Activated naive CD4-positive, alpha-beta T cell treated with Interleukin-2 at 50 U/mL for 16 hours (primary cell): ENCODE measurements around the gene SLC35B4.
"Not testable (repeated sequence)": the region's sequence is repeated elsewhere in the genome, so short reads cannot be mapped to it uniquely, and the experiment has no call there.

Source experiments
- DNase-seq: peaks from one replicate; pipeline ENCODE4 v3.0.0-alpha.2; 2020

Gene SLC35B4

DNA sequence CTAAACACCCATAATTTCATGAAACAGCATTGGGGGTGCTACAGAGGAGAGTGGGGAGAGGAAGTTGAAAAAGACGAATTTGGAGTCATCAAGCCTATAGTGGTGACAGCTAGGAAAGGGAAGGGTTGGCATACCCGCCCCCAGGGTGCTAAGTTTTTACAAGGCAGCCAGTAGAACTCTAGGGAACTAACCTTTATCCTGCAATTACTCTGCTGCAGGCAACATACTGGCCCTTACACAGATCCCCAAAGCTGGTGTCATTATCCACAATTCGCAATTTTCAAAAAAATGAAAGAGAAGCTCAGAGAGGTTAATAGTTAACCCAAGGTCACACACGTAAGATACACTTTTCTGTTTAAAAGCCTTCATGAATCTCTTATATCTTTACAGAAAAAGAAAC, 14.2 kb upstream of the SLC35B4 start:
- no peak for DNase-seq

DNA sequence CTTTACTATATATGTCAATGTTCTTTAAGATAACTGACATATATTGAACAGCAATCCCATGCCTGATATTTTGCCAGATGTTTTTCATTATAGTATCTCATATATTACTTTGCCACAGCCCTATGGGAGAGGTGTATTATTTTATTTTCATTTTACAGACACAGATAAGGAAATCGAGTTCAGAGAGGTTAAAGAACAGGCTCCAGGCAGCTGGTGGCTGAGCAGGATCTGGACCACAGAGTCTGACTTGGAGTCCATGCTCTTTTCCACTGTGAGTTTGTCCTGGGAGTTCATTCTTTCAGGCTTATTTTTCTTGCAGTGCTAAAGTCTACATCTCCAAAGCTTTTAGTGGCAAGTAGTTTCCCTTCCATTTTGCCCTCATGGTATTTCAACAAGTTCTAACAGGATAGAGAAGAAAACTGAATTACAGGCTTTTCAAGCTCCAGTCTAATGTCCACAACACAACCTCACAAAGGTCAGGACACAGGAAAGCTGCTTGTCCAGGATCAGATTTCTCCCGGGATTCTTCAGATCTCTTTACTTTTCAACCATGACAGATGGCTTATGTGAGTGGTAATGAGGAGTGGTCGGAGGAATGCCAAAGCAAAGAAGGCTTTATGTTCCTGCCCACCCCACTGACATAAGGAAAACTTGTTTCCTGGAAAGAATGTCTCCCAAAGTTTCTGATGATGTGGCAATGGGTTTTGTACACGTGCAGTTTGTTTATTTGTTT, 13.1 kb upstream of the SLC35B4 start:
- DNase-seq, result no peak

DNA sequence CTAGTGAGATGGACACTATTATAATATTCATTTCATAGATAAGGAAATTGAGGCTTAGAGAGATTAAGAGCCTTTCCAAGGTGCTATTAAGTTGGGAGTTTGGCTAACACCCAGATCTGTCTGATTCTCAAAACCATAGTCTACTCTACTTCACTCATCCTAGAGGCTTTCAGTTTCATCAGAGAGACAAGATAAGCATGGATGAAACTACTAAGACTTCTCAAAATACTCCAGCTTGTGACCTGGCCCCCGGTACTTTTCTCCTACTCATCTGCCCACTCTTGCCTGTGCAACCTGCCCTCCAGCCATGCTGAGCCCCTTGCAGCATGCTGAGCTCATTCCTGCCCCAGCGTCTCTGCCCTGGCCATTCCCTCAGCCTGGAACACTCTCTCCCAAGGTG, 12.2 kb upstream of the SLC35B4 start:
- DNase-seq, result no peak

DNA sequence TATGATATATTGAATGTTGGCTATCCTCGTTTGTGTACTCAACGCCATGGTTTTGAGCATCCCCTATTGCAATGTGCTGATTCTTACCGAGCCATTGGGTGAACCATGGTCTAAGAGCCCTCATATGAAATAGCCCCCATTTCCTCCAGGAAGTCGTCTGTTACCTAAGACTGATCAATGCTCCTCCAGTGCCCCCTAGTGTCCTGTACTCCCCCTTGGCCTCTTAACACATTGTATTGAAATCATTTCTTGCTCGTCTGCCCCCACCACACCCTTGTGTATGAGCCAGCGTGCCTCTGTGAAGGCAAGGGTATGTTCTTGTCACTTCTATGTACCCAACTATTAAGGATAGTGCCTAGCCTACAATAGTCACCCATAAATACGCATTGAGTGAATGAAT, 11.2 kb upstream of the SLC35B4 start:
- DNase-seq, result peak; percentile 39

DNA sequence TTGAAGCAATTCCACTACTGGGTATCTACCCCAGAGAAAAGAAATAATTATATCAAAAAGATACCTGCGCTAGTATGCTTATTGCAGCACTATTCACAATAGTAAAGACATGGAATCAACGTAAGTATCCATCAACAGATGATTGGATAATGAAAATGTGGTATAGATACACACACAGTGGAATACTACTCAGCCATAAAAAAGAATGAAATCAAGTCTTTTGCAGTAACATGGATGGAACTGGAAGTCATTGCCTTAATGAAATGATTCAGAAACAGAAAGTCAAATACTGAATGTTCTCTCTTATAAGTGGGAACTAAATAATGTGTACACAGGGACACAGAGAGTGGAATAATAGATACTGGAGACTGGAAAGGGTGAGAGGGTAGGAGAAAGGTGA, 7.4 kb upstream of the SLC35B4 start:
- DNase-seq, result no peak

DNA sequence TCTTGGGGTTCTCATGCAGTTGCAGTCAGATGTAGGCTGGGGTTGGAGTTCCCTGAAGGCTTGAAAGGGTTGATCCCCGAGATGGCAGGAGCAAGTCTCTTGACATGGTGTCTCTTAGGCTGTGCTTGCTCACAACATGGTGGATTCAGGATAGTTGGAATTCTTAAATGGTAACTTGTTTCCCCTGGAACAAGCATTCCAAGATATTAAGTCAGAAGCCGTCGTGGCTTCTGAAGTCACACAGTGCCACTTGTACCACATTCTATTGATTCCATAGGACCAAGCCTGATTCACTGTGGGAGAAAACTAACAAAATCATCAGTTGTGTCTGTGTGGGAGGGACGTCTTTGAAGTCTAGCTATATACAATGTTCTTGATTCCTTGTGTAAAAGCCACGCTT, 3.5 kb upstream of the SLC35B4 start:
- no peak for DNase-seq

DNA sequence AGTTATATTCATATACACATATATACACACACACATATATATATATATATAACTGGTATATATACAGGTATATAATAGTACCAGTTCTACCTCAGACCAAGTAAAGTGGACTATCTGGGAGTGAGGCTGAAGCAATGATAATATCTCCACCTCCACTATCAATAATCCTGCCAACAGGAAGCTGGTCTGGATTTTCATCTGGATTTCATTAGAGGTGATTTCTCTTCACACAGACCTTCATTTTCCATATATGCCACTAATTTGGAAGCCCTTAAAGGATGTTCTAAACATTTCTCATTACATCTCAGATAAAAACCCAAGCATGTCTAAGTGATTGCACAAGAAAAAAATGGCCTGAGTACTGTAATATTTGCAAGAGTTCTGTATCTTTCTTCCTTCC, 1.7 kb upstream of the SLC35B4 start:
- no peak for DNase-seq

DNA sequence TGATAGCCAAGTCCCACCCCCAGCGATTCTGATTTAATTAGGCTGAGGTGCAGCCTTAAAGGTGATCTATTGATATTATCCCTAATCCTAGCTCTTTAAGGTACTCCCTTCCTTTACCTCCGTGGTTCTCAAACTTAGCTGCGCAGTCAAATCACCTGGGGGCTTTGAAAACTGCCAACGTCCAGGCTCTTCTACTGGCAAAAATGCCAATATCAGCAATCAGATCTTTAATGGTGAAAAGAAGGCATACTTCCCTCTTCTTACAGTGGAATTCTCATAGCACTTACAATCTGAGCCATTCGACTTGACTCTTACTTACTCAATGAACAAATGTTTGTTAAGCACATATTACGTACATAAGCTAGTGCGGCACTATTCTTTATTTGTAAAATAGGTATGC, 704 bp upstream of the SLC35B4 start:
- no peak for DNase-seq

DNA sequence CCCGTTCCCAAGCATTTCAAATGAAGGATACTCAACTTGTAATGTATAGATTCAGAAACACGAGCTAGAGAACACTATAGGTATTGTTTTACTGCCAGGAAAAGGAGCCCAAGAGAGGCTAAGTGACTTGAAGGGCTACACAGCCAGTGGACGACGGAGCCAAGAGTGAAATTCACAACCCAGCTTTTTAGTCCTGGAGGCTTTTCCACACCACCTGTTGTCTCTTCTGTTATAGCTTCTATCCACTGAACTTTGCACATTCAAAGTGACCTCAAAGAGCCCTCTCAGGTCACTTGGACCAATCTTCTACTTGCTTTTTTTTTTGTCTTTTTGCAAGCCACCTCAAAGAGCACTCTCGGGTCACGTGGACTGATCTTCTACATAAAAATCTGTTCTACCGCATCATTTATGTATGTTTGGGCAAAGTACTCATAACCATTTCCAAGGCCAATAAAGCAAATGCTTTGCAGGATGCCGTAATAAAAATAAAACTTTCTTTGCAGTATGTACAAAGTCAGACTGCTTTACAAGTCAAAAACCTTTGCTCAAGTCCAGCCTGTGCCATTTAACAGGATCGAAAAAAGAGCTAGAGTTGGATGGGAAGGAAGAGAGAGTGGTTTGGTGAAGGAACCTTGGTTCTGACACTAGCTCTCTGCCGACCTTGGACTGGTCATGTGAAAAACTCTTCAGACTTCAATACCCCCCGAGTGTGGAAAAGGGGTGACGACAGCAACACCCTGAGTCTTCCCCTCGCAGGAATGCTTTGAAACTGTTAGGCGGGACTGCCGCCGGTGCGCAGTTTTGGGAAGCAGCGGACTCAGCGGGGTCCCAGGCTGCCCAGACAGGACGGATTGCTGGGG, 821 bp downstream of the SLC35B4 start:
- no peak for DNase-seq

DNA sequence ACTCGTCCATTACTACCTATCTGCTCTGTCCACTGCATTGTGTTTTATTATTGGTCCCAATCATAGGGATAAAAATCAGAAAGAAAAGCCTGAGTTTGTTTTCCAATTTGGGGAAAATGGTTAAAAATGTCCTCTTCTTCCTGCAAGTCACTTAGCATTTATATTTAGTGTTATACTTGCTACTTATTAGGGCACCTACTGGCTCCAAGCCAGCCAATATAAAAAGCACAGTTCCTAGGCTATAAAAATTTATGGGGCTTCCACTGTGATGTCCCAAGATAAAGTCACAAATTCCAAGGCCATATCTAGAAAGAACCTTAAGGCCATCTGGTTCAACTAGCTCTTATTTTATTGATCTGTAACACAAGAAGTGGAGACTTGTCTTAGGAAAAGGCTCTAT, 3.2 kb downstream of the SLC35B4 start:
- no peak for DNase-seq

DNA sequence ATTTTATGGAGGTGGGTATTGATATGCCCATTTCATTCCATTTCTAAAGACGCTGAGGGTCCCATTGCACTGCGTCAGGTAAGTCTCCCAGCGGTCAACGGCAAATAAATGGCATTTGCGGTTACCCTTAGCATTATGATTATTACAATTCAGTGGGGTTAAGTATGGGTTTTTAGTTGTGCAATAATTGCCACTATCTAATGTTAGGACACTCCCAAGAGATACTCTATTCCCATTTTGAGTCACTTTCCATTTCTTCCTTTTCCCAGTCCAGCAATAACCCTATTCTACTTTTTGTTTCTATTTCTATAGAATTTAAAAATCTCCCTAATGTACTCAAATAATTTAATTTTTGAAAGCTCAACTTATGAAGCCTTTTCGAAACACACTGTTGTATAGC, 4.0 kb downstream of the SLC35B4 start:
- no peak for DNase-seq

DNA sequence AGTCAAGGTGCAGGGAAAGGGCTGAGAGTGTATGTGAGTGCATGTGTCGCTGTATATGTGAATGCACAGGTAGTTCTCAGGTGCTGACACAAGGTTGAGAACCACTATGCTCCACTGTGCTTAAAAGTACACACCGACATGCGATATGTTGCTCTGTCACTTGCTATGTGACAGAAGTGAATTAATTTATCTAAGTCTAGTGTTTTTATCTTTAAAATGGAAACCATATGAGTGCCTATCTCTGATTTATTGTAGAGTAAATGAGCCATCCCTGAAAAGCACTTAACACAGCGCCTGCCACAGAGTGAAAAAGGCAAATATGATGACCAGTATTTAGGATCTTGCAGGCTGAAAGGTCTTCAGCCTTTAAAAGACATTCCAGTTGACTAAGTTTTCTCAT, 4.9 kb downstream of the SLC35B4 start:
- no peak for DNase-seq

DNA sequence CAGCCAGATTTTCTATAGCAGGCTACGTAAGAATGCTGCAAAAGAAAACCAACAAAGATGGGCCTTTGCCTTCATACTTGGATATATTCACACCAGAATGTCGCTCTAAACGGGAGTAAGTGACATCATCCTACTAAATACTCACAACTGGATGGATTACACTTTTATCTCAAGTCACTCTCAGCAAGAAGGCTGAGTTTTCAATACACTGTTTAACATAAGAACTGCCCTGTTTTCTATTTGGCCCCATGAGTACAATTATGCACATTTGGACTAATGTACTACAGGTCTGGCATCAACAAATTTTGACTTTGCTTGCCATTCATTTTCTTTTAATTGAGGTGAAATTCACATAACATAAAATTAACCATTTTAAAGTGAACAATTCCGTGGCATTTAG, 8.2 kb downstream of the SLC35B4 start:
- no peak for DNase-seq

DNA sequence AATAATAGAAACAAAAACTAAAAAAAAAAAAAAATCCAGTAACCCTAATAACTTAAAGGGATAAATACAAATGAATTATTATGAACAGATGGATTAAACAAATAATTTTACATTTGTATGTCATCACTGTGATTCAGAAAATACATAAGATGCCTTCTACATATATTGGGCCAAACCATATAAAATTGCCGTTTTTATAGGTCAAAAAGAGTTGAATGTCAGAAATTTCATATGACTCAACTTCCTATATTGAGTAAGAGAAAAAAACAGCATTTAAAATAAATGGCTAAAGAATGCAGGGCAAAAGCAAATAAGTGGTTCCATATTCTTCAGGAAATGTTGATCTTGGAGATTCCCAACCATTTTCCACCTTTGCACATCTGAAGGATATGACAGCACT, 9.4 kb downstream of the SLC35B4 start:
- no peak for DNase-seq

DNA sequence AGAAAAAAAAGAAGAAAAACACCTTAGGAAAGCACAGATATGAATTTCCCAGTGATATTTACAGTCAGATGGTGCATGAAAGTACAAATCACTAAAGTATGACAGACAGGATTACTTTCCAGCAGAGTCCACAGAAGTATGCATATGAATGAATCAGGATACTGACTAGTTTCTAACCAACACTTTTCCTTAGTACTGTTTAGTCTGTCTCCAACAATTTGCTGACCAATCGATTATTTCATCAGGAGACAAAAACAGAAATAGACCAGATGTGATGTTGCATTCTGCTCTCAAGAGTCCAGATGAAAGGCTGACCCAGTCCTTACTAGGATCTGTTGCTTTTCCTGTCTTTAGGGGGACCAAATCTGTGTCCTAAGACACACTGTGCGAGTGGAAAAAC, 14.6 kb downstream of the SLC35B4 start:
- DNase-seq, result no peak

DNA sequence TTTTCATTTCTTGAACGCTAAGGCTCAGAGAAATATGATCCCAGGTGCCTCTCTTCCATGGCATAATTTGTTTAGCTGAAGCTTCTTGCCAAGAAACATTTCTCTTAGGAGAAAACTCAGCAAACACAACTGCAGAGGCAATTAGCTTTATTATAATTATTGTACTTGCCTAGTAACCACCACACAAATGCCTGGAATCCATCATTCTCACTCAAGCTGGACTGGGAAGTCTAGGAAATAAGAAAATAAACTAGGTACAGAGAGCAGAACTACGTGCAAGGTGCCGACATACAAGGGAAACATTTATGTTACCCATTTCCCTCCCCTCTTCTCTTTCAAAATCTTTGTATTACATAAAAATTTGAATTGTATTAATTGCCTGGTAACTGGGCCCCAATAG, 15.1 kb downstream of the SLC35B4 start:
- DNase-seq, result no peak

DNA sequence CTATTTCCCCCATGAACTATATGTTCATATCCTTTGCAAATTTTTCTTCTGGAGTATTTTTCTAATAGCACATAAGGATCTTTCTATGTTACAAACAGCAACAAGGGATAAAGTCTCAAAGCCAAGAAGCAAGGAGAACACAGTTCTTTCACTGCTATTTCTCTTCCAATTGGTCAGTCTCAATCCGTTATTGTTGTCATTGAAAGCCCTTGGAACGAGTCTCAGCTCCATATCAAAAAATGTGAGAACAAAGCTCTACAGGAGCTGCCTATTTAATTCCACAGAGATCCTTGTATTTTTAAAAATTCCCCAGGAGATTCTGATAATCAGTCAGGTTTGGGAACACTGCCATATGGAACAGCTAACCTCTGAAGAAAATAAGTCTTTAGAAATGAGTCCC, 15.7 kb downstream of the SLC35B4 start:
- no peak for DNase-seq

DNA sequence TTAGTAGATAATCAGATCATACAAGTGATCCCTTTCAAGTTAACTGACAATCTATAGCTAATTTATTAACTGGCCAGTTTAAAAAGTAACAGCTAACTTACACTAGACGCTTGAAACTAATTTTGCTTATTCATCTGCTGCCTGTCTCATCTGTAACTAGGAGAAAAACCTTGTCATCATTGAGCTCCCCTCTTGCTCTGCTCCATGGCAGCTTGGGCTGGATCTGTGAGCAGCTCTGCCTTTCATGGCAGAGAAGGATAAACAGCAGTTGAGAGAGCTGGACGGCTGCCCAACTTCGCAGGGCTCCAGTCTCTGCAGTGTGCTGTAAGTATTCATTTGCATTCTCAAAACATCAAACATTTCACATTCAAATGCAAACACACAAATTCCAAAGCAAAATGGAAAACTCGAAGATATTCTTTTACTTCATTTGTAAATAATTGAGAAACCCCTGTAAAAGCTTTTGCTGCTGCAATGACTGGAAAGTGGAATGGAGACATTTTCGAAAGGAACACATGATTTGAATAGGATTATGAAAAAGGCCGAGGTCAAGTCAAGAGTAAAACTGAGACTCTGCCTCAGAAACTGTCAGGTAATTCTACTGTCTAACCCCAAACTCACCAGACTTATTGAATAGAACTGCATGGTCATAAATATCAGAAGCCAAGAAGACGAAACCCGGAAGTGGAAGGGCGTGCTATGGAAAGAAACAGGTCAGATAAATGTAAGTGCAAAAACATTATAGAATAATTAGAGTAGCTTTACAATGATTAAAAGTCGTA, 17.6 kb downstream of the SLC35B4 start:
- DNase-seq, result no peak

DNA sequence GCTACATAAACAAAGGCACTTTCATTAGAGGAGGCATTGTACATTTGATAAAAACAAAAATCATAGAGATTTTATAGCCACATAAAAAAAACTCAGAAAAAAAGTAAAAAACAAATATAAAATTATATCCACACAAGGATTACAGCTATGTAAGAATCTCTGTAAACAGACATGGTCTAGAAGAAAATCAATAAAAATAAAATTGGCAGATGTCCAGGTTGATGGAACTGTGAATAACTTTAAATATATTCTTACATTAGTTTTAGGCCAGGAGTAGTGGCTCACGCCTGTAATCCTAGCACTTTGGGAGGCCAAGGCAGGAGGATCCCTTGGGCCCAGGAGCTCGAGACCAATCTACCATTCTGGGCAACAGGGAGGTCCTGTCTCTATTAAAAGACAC, 19.2 kb downstream of the SLC35B4 start:
- DNase-seq, result no peak

DNA sequence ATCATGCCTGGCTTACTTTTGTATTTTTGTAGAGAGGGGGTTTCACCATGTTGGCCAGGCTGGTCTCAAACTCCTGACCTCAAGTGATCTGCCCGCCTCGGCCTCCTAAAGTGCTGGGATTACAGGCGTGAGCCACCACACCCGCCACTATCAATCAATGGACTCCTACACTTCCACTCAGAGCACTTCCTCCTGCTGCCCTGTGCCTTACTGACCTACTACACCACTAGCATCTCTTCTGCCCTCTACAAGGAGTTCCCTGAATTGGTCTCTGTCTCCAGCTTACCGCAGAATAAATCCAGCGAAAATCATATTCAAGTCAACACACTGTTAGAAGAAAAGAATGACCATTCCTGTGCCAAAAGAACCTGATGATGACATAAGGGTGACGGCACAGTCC, 20.7 kb downstream of the SLC35B4 start:
- DNase-seq, result not testable (repeated sequence)

DNA sequence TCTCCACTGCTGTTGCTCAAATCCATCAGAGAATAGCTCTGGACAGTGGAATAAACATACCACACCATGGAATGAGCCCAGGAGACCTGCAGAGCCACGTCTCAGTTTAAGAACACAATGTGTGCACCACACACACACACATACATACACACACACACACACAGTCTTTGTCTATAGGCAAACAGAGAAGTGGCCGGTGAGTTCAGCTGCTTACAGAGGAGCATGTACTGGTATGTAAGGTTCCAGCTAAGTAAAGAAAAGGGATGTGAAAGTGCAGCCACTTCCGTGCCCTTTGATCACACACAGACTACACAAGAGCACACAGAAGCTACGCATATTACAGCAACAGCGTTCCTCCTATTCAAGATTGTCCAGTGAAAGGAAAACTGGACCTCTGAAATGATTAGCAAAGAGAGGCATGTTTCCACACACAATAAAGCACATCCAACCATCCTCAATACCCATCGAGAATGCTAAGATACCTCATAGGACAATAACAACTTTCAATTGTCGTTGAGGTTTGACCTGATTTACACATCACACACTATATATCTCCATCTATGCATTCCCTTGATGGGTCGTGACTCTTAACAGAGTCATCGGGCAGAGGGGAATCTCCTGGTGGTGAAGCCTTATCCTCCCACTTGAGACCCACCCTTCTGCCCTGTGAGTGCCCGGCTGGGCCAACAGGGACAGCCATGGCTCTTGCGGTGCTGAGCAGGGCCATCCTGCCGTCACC, 23.6 kb downstream of the SLC35B4 start:
- no peak for DNase-seq

DNA sequence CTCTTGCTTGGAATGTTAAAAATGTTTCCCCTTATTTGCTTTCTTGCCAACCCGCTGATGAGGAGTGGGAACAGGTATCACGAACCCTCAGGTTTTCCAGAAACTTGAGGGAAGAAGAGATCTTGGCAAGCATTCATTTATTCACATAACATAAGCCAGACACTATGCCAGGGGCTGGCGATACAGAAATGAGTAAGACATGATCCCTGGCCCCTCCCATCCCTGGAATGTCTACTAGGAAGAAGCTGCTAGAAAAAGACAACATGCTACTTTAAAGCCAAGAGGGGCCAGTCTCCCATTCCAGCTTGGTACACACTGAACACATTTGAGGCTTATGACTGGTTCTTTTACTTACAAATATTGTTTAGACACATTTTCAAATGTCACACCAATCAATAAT, 26.4 kb downstream of the SLC35B4 start:
- no peak for DNase-seq

DNA sequence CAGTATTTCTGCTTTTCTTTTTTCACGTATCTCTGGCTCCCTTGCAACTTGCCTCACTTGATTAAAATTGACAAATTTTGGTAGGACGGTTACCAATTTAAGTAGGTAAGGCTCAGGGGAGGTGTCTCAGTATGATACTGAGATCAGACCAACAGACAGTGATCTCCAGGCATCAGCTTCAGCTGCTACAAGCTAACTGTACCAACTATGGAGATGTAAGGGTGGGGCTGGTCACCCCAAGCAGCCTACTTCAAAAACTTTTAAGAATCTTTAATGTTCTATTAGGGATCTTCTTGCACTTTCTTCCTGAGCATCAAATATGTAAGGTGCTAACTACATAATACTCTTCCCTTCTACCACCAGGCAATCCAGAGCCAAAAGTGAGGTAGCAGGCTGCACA, 26.9 kb downstream of the SLC35B4 start:
- DNase-seq, result no peak
